GM21447 (cell line): ENCODE results near the gene DCK.

Source experiments
- ATAC-seq: cut with Tn5 transposase; IDR thresholded peaks from one replicate; pipeline ENCODE4 v1.9.1; 2021; ENCODE audit not compliant: unreplicated experiment

Gene DCK

GRCh38 chr4:71062436-71062835 is 69.0 kb downstream of the DCK start:
- no peak for ATAC-seq

- no peak for ATAC-seq
Observed at GRCh38 chr4:71063711-71064110, 70.3 kb downstream of the DCK start.

DNA sequence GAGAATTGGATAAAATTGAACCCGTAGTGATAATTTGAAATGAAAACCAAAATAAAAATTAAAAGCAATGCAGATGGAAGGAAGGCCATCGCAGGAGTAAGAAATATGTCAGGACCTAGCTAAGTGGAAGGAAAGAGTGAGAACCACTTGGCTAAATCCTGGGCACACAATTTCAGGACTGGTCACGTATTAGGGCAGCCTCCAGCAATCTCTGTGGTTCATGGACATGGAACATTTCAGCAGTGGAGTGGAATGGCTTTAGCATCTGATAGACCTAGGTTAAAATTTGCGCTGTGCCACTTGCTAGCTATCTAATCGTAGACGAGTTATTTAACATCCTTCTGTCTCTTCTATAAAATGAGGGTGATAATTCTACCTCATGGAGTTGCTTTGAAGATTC is 71.1 kb downstream of the DCK start:
- ATAC-seq, result no peak

GRCh38 chr4:71065991-71066510 is 72.6 kb downstream of the DCK start:
- ATAC-seq, result no peak

DNA sequence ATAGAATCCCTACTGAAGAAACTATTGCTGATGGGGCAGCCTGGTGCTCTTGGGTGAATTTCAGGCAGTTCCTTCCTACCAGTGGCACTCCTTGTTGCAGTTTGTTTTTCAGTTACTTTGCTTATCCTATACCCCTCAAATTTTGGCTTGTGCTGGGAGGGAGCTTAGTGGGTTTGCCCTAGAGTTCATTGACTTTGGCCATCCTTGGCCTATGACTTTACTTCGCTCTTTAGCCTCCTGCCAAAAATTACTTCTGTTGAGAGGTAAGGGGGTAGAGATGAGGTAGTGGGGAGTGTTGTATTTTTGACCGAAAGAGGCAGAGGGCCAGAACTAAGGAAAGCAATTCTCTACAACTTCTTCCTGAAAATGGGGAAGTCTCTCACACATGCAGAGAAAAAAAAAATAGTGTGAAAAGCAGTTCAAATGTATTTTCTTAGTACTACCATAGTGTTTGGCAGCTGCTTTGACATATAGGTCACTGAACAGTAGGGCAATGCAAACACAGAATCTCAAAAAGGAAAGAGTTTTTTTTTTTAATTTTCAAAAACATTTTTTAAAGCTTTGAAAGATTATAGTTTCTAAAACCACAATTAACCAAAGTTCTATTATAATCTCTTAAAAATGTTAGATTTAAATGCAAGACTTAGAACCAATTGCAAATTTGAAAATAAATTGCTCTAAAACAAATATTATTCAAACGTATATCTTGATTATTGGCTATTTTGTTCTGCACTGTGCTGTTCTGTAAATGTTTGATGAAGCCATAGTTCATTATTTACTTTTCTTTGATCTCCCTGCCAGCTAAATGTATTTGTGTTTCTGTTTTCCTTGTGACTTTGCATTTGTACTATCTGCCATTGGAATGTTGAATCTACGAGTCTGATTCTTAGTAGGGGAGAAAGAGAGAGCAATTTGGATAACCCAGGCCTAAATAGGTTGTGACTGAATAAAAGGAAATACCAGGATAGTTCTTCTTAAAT is 73.6 kb downstream of the DCK start:
- no peak for ATAC-seq

GRCh38 chr4:71069063-71069462 is 75.6 kb downstream of the DCK start:
- no peak for ATAC-seq

DNA sequence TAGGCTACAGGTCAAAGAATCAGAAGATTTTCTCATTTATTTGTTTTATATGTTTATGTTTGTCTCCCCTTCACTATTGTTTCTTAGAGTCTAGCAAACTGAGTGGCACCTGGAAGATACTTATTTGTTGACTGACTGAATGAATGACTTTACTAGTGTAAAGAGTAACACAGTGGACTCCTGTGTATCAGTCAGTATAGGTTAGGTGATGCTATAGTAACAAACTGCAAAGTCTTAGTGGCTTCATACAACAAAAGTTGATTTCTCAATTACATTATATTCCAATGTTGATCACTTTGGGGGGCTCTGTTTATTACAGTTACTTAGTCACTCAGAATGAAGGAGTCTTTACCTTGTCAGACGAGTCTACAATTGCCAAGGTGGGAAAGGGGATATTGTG is 76.6 kb downstream of the DCK start:
- no peak for ATAC-seq

- ATAC-seq, result no peak
Observed at GRCh38 chr4:71074452-71075299, 81.2 kb downstream of the DCK start.
